ENCODE measurements around the gene POLR3GL. TPM values are rescaled to one million over a fixed set of nuclear protein-coding genes. Genes with fewer than 3 reads are reported as not detected.

The POLR3GL gene
- polyA plus RNA-seq, 1 donor (not counting 4 experiments of a cell fraction or from before 2014, with no cell fraction given) = 14.0 TPM

- no peaks in the 10 kb centered on the region for H4K20me1 ChIP-seq (ENCODE audit: control insufficient read depth, extremely low read depth, insufficient read depth, low read length)
- peak overlapping the region; percentile 45 for H3K27ac ChIP-seq (ENCODE audit: control insufficient read depth, insufficient read depth, low read length)
- H3K4me1 ChIP-seq (ENCODE audit: control insufficient read depth, extremely low read depth, insufficient read depth, low read length) = peaks cover 34% of the 10 kb centered on the region
- peaks cover 12% of the 10 kb centered on the region for H3K79me2 ChIP-seq (ENCODE audit: control insufficient read depth, insufficient read depth, low read length)
- dilution Hi-C loops (cut with MboI; ENCODE audit: extremely low pct_ligation_motif_present, low sequenced_read_pairs) = no loop called here
- DNase-seq (ENCODE audit: low read depth, low spot score) (no peak), FAIRE-seq (no peak)
- no peaks in the 10 kb centered on the region for H3K36me3 ChIP-seq (ENCODE audit: control insufficient read depth in 2 of 2, extremely low read depth in 1 of 2, insufficient read depth in 2 of 2, low read length in 2 of 2)
- peak overlapping the region; percentile 98 for H3K4me2 ChIP-seq (ENCODE audit: control insufficient read depth, extremely low read depth, insufficient read depth, low read depth, low read length)
- TF ChIP-seq CTCF (optimal IDR thresholded peaks at IDR 0.05 in 1 of 3, IDR thresholded peaks at IDR 0.05 in 1 of 3, conservative IDR thresholded peaks at IDR 0.05 in 1 of 3; ENCODE audit: extremely low read depth in 1 of 3, insufficient read depth in 2 of 3, low read length in 3 of 3) (no peak), EZH2 (IDR thresholded peaks at IDR 0.05; ENCODE audit: low read length) (no peak)
- H3K9me3 ChIP-seq (ENCODE audit: control insufficient read depth, low read depth, low read length) = no peaks in the 10 kb centered on the region
- peak overlapping the region; percentile 88 for H2AFZ ChIP-seq (ENCODE audit: control insufficient read depth, low read length)
- H3K9me1 ChIP-seq (ENCODE audit: control insufficient read depth, extremely low read depth, insufficient read depth, low read length) = no peaks in the 10 kb centered on the region
- H3K9ac ChIP-seq (ENCODE audit: control insufficient read depth, extremely low read depth, insufficient read depth, low read length) = peak overlapping the region; percentile 80
- H3K4me3 ChIP-seq (ENCODE audit: control insufficient read depth in 2 of 3, extremely low read depth in 1 of 3, insufficient read depth in 2 of 3, low read depth in 1 of 3, low read length in 3 of 3) = peak overlapping the region; percentile 66 to 82 (median 74)
- H3K27me3 ChIP-seq (ENCODE audit: control insufficient read depth, extremely low read depth, insufficient read depth, low read length) = peaks cover 2% of the 10 kb centered on the region
Measured at GRCh38 chr1:145956781-145957442, 7.6 kb upstream of the POLR3GL start.

DNA sequence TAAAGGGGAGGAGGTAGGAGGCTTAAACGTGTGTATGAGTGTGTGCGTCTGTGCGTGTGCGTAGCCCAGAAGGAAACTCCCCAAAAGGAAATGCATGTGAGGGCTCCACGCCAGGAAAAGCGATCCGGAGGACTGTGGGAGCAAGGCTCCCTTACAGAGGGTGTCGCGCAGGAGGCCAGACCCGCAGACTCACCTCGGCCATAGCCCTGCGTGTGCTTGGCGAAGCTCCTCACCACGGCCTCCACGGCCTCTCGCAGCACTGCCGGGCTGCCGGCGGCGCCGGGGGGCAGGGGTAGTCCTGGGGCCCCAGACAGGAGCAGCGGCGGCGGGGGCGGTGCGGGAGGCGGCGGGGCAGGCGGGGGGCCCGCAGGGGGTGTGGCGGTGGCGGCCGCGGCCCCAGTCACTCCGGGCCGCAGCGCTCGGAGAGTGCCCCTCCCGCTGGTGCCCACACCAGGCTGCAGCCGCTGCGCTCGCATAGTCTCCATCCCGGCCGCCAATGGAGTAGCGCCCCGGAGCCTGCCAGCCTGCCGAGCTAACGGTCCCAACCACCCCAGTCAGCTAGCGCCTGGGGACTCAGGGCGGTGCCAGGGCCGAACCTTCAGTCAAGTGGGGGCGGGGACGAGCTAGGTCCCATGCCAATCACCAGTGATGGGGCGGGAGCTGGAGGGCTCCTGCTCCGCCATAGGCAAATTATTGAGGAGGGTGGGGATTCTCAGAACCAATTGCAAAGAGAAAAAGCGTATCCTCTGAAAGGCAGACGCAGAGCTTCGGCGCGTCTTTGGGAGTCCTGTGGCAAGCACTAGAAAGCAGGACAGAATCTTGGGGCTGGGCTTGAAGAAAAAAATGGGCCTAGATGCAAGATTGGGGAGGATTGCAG is 6.8 kb upstream of the POLR3GL start, which contains the start of gene LIX1L:
Gene LIX1L (minus strand): TSS at position 575 of the 877 bp plus-strand sequence. CDS start 90 bp downstream, at position 485.
- FAIRE-seq = peak; percentile 17
- TF ChIP-seq EZH2 (IDR thresholded peaks at IDR 0.05; ENCODE audit: low read length) (no peak), CTCF (optimal IDR thresholded peaks at IDR 0.05 in 1 of 3, IDR thresholded peaks at IDR 0.05 in 1 of 3, conservative IDR thresholded peaks at IDR 0.05 in 1 of 3; ENCODE audit: extremely low read depth in 1 of 3, insufficient read depth in 2 of 3, low read length in 3 of 3) (no peak)

More for the DNA sequence above, 6.8 kb upstream of the POLR3GL start, which contains the start of gene LIX1L:
- H4K20me1 ChIP-seq (ENCODE audit: control insufficient read depth, extremely low read depth, insufficient read depth, low read length) = no peaks in the 10 kb centered on the region
- H3K9ac ChIP-seq (ENCODE audit: control insufficient read depth, extremely low read depth, insufficient read depth, low read length) = peak within 1 kb of the TSS; percentile 80
- peaks cover 12% of the 10 kb centered on the region for H3K79me2 ChIP-seq (ENCODE audit: control insufficient read depth, insufficient read depth, low read length)
- peak within 1 kb of the TSS; percentile 66 to 82 (median 74) for H3K4me3 ChIP-seq (ENCODE audit: control insufficient read depth in 2 of 3, extremely low read depth in 1 of 3, insufficient read depth in 2 of 3, low read depth in 1 of 3, low read length in 3 of 3)
- peak within 1 kb of the TSS; percentile 45 for H3K27ac ChIP-seq (ENCODE audit: control insufficient read depth, insufficient read depth, low read length)
- DNase-seq (ENCODE audit: low read depth, low spot score) = peak; percentile 72
- H3K36me3 ChIP-seq (ENCODE audit: control insufficient read depth in 2 of 2, extremely low read depth in 1 of 2, insufficient read depth in 2 of 2, low read length in 2 of 2) = no peaks in the 10 kb centered on the region
- dilution Hi-C loops (cut with MboI; ENCODE audit: extremely low pct_ligation_motif_present, low sequenced_read_pairs) = no loop called here
- peaks cover 2% of the 10 kb centered on the region for H3K27me3 ChIP-seq (ENCODE audit: control insufficient read depth, extremely low read depth, insufficient read depth, low read length)
- no peaks in the 10 kb centered on the region for H3K9me1 ChIP-seq (ENCODE audit: control insufficient read depth, extremely low read depth, insufficient read depth, low read length)
- peaks cover 39% of the 10 kb centered on the region for H3K4me1 ChIP-seq (ENCODE audit: control insufficient read depth, extremely low read depth, insufficient read depth, low read length)
- peak within 1 kb of the TSS; percentile 98 for H3K4me2 ChIP-seq (ENCODE audit: control insufficient read depth, extremely low read depth, insufficient read depth, low read depth, low read length)
- H3K9me3 ChIP-seq (ENCODE audit: control insufficient read depth, low read depth, low read length) = no peaks in the 10 kb centered on the region
- peak within 1 kb of the TSS; percentile 88 for H2AFZ ChIP-seq (ENCODE audit: control insufficient read depth, low read length)
